Middle frontal gyrus (tissue), 1 donor: Measurements from ENCODE around the gene KIF23.

Source experiments
- DNase-seq: peaks from one replicate; pipeline ENCODE4 v3.0.0-alpha.2; 2015; ENCODE audit warnings: low spot score; ENCODE audit errors: extremely low spot score

KIF23 gene

DNA sequence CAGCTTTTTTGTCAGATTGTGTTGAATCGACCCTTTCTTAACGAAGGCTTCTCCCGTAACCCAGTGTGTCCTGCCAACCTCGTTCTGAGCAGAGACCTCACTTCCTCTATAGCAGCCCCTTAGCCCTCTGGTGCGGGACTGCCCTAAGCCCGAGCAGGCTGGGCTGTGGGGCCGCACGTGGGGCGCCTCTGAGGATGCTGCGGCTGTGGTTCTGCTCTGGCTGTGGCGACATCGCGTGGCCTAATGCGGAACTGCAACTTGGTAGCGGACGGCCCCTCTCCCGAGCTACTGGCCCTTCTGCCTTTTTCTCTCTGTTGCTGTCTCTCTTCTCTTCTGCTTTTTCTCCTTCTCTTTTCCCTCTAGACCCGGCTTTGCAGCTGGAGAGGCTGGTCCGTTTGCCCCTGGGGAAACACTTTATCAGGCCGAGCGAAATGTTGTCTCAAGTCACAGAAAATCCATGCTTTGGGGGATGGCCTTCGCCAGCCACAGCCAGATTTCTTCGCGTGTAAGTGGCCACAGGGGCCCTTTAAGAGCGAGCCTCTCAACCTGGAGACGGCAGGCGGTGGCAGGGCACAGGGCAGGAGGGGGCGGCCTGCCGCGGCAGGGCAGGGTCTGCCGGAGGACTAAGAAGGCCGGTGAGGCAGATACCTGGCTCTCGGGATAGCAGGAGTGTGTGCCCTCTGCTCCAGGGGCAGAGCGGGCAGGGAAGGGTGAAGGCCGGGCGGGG lies 19.4 kb upstream of the KIF23 start:
- DNase-seq, result peak; percentile 73

DNA sequence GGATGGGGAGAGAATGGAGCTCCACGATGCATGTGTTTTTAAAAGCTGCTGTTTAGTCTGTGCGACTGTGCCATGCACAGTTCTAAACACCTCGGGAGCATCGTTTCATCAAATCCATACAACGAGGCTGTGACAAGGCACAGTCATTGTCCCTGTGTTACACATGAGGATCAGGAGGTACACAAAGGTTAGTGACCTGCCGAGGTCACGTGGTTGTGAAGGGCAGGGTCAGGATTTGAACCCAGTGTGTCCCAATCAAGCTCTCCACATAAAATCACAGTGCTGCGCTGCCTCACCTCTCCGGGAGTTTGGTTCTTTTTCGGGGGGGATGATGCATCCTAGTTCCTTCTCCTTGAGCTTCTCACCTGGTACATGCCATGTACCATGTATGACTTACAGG lies 18.7 kb upstream of the KIF23 start:
- no peak for DNase-seq

- no peak for DNase-seq
These were observed 18.2 kb upstream of the KIF23 start for GRCh38 chr15:69395991-69396390.

DNA sequence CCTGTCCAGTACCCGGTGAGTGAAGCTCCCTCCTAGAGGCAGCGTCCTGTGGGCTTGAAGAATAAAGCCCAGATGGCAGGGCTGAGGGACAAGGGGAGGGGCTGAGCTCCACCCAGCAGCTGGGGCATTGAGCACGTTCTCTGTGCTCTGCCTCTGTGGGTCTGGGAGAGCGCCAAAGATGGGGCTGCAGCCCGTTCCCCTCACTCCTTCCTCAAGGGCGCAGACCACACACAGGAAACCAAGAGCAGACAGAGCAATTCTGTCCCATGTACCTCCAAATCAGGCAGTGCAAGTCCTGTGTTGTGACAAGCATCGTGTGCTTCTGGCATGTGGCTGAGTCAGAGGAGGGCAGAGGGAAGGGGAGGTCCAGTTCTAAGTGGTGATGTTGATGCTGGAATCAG lies 15.7 kb upstream of the KIF23 start:
- no peak for DNase-seq

- DNase-seq, result no peak
These were observed 13.3 kb upstream of the KIF23 start for GRCh38 chr15:69400850-69401249.

GRCh38 chr15:69402816-69403215 lies 11.3 kb upstream of the KIF23 start:
- DNase-seq, result no peak

DNA sequence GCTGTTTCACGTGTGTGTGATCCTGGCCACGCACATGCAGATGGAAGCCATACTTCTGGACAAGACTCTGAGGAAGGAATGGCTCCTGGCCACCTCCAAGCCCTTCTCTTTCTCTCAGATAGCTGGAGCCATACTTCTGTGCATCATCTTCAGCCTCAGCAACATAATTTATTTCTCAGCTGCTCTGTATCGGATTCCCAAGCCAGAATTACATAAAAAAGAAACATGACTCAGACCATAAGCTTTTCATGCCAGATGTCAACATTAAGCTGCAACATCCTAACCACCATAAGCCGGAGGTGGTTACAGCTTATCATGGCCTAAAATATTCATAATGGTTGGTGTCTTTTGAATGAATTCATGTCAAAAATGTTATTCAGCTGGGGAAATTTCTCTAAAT lies 10.6 kb upstream of the KIF23 start:
- peak; percentile 8 for DNase-seq

DNA sequence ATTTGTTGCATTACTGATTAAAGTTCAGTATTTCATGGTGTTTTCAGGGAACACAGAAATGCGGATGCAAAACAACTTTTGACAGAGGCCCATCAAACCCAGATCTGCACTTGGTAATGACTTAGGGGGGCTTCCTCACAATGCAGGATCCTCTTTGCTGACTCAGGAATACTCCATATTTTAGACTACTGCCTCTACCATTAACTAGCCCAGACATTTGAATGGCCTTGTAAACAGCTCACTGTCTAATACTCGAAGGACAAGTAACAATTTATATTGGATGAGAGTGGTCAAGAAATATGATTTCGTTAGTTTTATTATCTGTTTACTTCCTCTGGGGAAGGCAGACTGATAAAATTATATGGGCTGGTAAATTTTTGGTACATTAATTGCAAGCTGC lies 9.0 kb upstream of the KIF23 start:
- no peak for DNase-seq

GRCh38 chr15:69407719-69408400 lies 6.3 kb upstream of the KIF23 start:
- no peak for DNase-seq

DNA sequence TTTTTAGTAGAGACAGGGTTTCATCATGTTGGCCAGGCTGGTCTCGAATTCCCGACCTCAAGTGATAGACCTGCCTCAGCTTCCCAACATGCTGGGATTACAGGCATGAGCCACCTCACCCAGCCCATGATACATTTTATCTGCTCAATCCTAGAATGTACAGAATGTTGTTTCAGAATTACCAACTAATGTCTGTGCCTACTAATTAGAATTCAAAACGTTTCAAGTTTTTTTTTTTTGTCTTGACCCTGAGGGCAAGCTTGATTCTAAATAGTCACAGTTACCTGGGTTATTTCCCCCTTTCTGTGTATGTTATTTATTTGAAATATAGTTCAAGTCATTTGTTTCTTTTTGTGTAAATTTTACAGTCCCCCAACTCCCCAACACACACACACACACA lies 5.3 kb upstream of the KIF23 start:
- no peak for DNase-seq

- DNase-seq, result peak; percentile 7
These were observed 3.8 kb upstream of the KIF23 start for GRCh38 chr15:69410248-69410874.

- DNase-seq, result no peak
These were observed 1.9 kb upstream of the KIF23 start for GRCh38 chr15:69412274-69412673.

- no peak for DNase-seq
These were observed 1.4 kb upstream of the KIF23 start for GRCh38 chr15:69412701-69413100.

DNA sequence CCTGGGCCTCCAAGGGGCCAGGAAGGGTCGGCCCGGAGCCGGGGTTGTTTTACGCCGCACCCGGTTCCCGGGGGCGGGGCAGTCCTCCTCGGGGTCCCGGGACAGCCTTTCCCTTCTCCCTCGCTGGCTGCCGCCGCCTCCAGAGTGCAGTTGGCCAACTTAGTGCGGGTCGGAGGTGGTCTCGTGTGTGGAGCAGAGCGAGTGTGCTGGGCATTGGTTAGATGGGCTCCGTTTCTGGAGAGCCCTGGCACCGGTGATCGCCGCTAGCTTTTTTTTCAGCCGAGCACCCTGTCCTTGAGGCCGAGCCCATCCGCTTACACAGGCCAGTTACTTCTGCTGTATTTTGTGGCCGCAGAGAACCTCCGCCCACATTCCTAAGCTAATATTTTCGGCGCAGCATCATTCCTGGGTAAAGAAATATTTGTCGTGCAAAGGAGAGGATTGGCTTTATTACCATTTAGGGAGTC lies 585 bp downstream of the KIF23 start:
- DNase-seq, result no peak

DNA sequence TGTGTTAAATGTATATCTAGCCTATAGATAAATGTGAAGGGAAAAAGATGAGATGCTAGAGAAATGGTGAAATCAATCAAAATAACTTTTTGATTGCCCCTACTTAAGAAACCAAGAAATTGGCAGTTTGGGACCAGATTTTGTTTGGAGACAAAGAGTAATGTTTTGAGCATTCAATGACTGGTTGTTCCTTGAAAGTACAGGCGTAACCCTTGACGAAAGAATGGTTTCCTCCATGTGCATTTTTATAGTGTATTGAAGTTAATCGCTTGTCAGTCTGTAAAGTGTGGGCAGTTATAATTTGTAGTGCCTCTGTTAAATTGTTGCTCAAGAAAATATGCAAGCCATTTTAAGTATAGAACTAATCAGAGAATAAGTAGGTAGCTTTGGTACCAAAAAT lies 1.2 kb downstream of the KIF23 start:
- DNase-seq, result no peak

GRCh38 chr15:69417581-69417980 lies 3.4 kb downstream of the KIF23 start:
- no peak for DNase-seq

GRCh38 chr15:69421498-69421897 lies 7.3 kb downstream of the KIF23 start:
- DNase-seq, result no peak

- no peak for DNase-seq
These were observed 8.3 kb downstream of the KIF23 start for GRCh38 chr15:69422336-69422895.

DNA sequence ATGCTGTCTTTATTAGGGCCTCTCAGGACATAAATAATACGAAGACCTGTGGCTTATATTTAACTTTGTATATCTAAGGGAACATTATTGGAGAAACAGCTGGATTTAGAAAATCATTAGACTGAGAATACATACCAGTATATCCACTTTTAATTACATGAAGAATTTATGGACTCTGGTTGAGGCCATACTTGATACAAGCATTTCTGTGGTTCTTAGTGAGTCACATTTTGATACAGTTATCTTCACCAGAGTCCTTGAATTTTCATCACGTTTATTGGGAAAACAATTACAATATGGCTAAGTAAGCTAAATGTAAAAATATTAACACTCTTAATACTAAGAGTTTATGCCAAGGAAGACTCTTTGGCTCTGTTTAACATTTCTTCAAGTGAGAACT lies 9.9 kb downstream of the KIF23 start:
- no peak for DNase-seq

DNA sequence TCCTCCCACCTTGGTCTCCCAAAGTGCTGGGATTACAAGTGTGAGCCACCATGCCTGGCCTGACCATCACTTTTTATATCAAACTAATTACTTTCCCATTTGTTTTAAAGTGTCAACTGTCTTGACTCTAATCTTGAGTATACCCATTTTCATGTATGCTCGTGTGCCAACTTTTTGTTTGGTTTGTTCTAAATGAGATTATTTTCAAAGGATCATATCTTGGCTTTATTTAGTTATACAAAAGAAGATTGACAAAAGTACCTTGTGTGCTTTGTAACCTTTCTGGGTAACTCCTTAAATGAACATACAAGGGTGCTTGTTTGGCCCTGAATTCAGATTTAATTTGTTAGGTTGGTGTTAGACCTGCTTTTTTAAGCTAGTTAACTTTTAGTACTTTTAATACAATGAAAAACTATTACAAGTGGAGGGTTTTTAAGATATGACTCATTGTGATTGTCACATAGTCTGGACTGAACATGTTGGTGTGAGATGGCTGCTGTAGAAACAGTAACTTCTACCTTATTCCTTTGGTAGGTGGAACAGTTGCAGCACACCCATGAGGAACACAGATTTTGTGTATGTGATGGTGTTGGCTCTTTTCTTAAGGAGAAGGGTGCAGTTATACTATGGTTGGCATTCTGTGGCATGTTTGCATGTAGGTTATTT lies 10.7 kb downstream of the KIF23 start:
- no peak for DNase-seq

- DNase-seq, result no peak
These were observed 19.7 kb downstream of the KIF23 start for GRCh38 chr15:69433831-69434230.

GRCh38 chr15:69434238-69434637 lies 20.1 kb downstream of the KIF23 start:
- no peak for DNase-seq
